ENCODE data around the gene VAMP1.

- no peak for TF ChIP-seq CTCF (IDR thresholded peaks at IDR 0.05; ENCODE audit: extremely low read depth in 1 of 2, insufficient read depth in 1 of 2, low read depth in 1 of 2, low read length in 2 of 2)
- TF ChIP-seq POLR2A (IDR thresholded peaks at IDR 0.05; ENCODE audit: low read depth, low read length) = no peak
- no peak for TF ChIP-seq MYC (IDR thresholded peaks at IDR 0.05; ENCODE audit: low read depth, low read length)
- TF ChIP-seq EZH2 (IDR thresholded peaks at IDR 0.05; ENCODE audit: borderline replicate concordance, low read depth, low read length, severe bottlenecking) = no peak
- no peak for TF ChIP-seq POLR2AphosphoS5 (IDR thresholded peaks at IDR 0.05; ENCODE audit: insufficient read depth, low read depth, low read length)
- TF ChIP-seq MAX (IDR thresholded peaks at IDR 0.05; ENCODE audit: insufficient read depth, insufficient read length) = no peak
Observed at GRCh38 chr12:6494968-6495367, 24.5 kb upstream of the VAMP1 start.

Data from endothelial cell of umbilical vein (primary cell).